Naive thymus-derived CD4-positive, alpha-beta T cell (primary cell): ENCODE data around the gene ARHGAP21. TPM values are rescaled to one million over a fixed set of nuclear protein-coding genes. Genes with fewer than 3 reads are reported as not detected.
A peak's percentile ranks its signal among the peaks of the same experiment; 100 is the strongest.

Experiments used
- ATAC-seq: fragments of 150-1000 bp; cut with Tn5 transposase; 2 replicates; pipeline ENCODE4 v1.10.0; 2021; ENCODE audit warnings: mild to moderate bottlenecking, moderate library complexity
- CTCF ChIA-PET: fragments of 350-600 bp; sonication (Branson Sonifier 250); formaldehyde crosslinking; loops from one replicate; lab custom pipeline; 2021; ENCODE audit warnings: antibody characterized with exemption; lab: Charles Lee
- POLR2A ChIA-PET: fragments of 350-600 bp; sonication (Branson Sonifier 250); formaldehyde crosslinking; loops from one replicate; lab custom pipeline; 2021; ENCODE audit warnings: antibody characterized with exemption, inconsistent platforms; lab: Charles Lee
- DNase-seq, 9 donors: peaks; one replicate each; pipeline versions ENCODE4 v3.0.0 to v3.0.0-alpha.2; 2020 to 2022; ENCODE audit warnings: mixed read lengths in 1 of 9
- H3K27ac ChIP-seq: one replicate; pipeline ENCODE4 v1.7.0; 2013; ENCODE audit warnings: mild to moderate bottlenecking, low read depth, low read length, moderate library complexity
- H3K27me3 ChIP-seq, 2 donors: one replicate each; pipeline ENCODE4 v1.7.0; 2013; ENCODE audit warnings: low read length in 2 of 2, mild to moderate bottlenecking in 2 of 2, moderate library complexity in 2 of 2; ENCODE audit not compliant: control insufficient read depth in 2 of 2, insufficient read depth in 2 of 2
- H3K36me3 ChIP-seq, 3 experiments: 1 replicate in 2 of 3; 2 replicates in 1 of 3; pipeline ENCODE4 v1.7.0; 2013; ENCODE audit warnings: low read length in 3 of 3, mild to moderate bottlenecking in 3 of 3, moderate library complexity in 1 of 3; ENCODE audit not compliant: insufficient read depth in 3 of 3, control insufficient read depth in 2 of 3
- H3K4me1 ChIP-seq, 2 donors: one replicate each; pipeline ENCODE4 v1.7.0; 2013; ENCODE audit warnings: low read length in 2 of 2, mild to moderate bottlenecking in 2 of 2, moderate library complexity in 1 of 2; ENCODE audit not compliant: control insufficient read depth in 2 of 2, insufficient read depth in 2 of 2
- H3K4me3 ChIP-seq: 2 replicates; pipeline ENCODE4 v1.7.0; 2013; ENCODE audit warnings: mild to moderate bottlenecking, low read length
- H3K9me3 ChIP-seq, 3 experiments: 1 replicate in 2 of 3; 2 replicates in 1 of 3; pipeline ENCODE4 v1.7.0; 2013; ENCODE audit warnings: low read length in 3 of 3; ENCODE audit not compliant: control insufficient read depth in 2 of 3
- H3K27ac Mint-ChIP-seq, 9 donors: one replicate each; pipeline ENCODE4 v1.8.0; 2020 to 2022; ENCODE audit warnings: mixed read lengths in 9 of 9, mild to moderate bottlenecking in 8 of 9, moderate library complexity in 5 of 9, inconsistent platforms in 2 of 9
- H3K27me3 Mint-ChIP-seq, 5 donors: one replicate each; pipeline ENCODE4 v1.8.0; 2021 to 2022; ENCODE audit warnings: mixed read lengths in 5 of 5, mild to moderate bottlenecking in 1 of 5
- H3K36me3 Mint-ChIP-seq, 5 donors: one replicate each; pipeline ENCODE4 v1.8.0; 2020 to 2022; ENCODE audit warnings: mixed read lengths in 5 of 5, mild to moderate bottlenecking in 3 of 5, inconsistent platforms in 1 of 5
- H3K4me1 Mint-ChIP-seq, 7 donors: one replicate each; pipeline ENCODE4 v1.8.0; 2020 to 2022; ENCODE audit warnings: mixed read lengths in 7 of 7, mild to moderate bottlenecking in 3 of 7, inconsistent platforms in 1 of 7
- H3K4me3 Mint-ChIP-seq, 10 donors: one replicate each; pipeline ENCODE4 v1.8.0; 2020 to 2022; ENCODE audit warnings: mild to moderate bottlenecking in 10 of 10, mixed read lengths in 10 of 10, moderate library complexity in 6 of 10, inconsistent platforms in 2 of 10
- H3K9me3 Mint-ChIP-seq, 11 donors: one replicate each; pipeline ENCODE4 v1.8.0; 2020 to 2022; ENCODE audit warnings: mixed read lengths in 11 of 11, mild to moderate bottlenecking in 4 of 11, inconsistent platforms in 1 of 11, moderate library complexity in 1 of 11
- intact Hi-C, 2 donors: fragments of 100-400 bp; cut with micrococcal nuclease; formaldehyde crosslinking; loops; one replicate each; pipeline ENCODE4 v1.15.1; 2023
- polyA plus RNA-seq, 2 donors: library from polyadenylated mRNA; unstranded; fragments of 300-500 nt; fragmentation: Illumina TruSeq; gene quantifications; one replicate each; pipeline ENCODE4 v1.2.3, GENCODE V29; 2021
- total RNA-seq, 6 experiments: library from RNA in 5 of 6; stranded (reverse) in 5 of 6; gene quantifications; 1 replicate in 5 of 6; 2 replicates in 1 of 6; pipeline ENCODE4 v1.2.3 and lab custom pipeline; 2021 to 2026

ARHGAP21 gene
- total and polyA plus RNA-seq, 7 experiments from 2014 or later, result 9.5 to 40.0 (median 32.9) TPM

- ATAC-seq (no peak), DNase-seq (no peak)
- H3K4me3 ChIP-seq, result no peak overlapping the region
- Mint-ChIP-seq H3K27me3 (no peaks in the 10 kb centered on the region), H3K4me1 (peaks cover 6 to 28% (median 8%) of the 10 kb centered on the region in 7 donors), H3K36me3 (no peaks in the 10 kb centered on the region), H3K9me3 (no peaks in the 10 kb centered on the region), H3K27ac (peak overlapping the region in 1 of 9 donors; percentile 52), H3K4me3 (no peak overlapping the region)
- H3K27ac ChIP-seq, result no peak overlapping the region
- no peaks in the 10 kb centered on the region for H3K9me3 ChIP-seq
- intact Hi-C loops, result no loop called here
- H3K27me3 ChIP-seq, result no peaks in the 10 kb centered on the region
- POLR2A ChIA-PET, result interaction anchor here (0.7 to 0.9 kb wide), 2 partner anchors 34 to 100 kb away, joined by 3 read pairs; no protein-coding TSS in a partner anchor
- H3K36me3 ChIP-seq, result no peaks in the 10 kb centered on the region
- no peaks in the 10 kb centered on the region for H3K4me1 ChIP-seq
- CTCF ChIA-PET, result no interaction called here
Measured at GRCh38 chr10:24700948-24701347, 22.7 kb downstream of the ARHGAP21 start.

- Mint-ChIP-seq H3K36me3 (peaks cover 0 to 2% (median 0%) of the 10 kb centered on the region in 5 donors), H3K27ac (peak overlapping the region in 1 of 9 donors; percentile 76), H3K4me1 (peaks cover 6 to 26% (median 8%) of the 10 kb centered on the region in 7 donors), H3K9me3 (no peaks in the 10 kb centered on the region), H3K27me3 (no peaks in the 10 kb centered on the region), H3K4me3 (no peak overlapping the region)
- ChIA-PET CTCF (no interaction called here), POLR2A (no interaction called here)
- no peaks in the 10 kb centered on the region for H3K9me3 ChIP-seq
- no peak for DNase-seq
- intact Hi-C loops, result no loop called here
- no peak overlapping the region for H3K27ac ChIP-seq
- no peaks in the 10 kb centered on the region for H3K27me3 ChIP-seq
- no peaks in the 10 kb centered on the region for H3K4me1 ChIP-seq
- H3K36me3 ChIP-seq, result no peaks in the 10 kb centered on the region
- no peak overlapping the region for H3K4me3 ChIP-seq
- no peak for ATAC-seq
Measured at GRCh38 chr10:24698270-24698669, 25.4 kb downstream of the ARHGAP21 start.

GRCh38 chr10:24697080-24697479 lies 26.6 kb downstream of the ARHGAP21 start:
- Mint-ChIP-seq H3K27me3 (no peaks in the 10 kb centered on the region), H3K4me1 (peaks cover 6 to 20% (median 8%) of the 10 kb centered on the region in 7 donors), H3K36me3 (peaks cover 0 to 2% (median 0%) of the 10 kb centered on the region in 5 donors), H3K9me3 (no peaks in the 10 kb centered on the region), H3K27ac (peak overlapping the region in 1 of 9 donors; percentile 4), H3K4me3 (no peak overlapping the region)
- Histone ChIP-seq H3K27me3 (no peaks in the 10 kb centered on the region), H3K27ac (no peak overlapping the region), H3K36me3 (no peaks in the 10 kb centered on the region), H3K4me1 (no peaks in the 10 kb centered on the region), H3K4me3 (no peak overlapping the region), H3K9me3 (no peaks in the 10 kb centered on the region)
- DNase-seq, result no peak
- POLR2A ChIA-PET, result no interaction called here
- CTCF ChIA-PET, result no interaction called here
- no peak for ATAC-seq
- intact Hi-C loops, result no loop called here

GRCh38 chr10:24695452-24695851 lies 28.2 kb downstream of the ARHGAP21 start:
- POLR2A ChIA-PET, result no interaction called here
- CTCF ChIA-PET, result no interaction called here
- no peak overlapping the region for H3K27ac ChIP-seq
- H3K27me3 Mint-ChIP-seq, result no peaks in the 10 kb centered on the region
- DNase-seq, result no peak
- no peaks in the 10 kb centered on the region for H3K9me3 Mint-ChIP-seq
- H3K27ac Mint-ChIP-seq, result no peak overlapping the region
- no peak overlapping the region for H3K4me3 Mint-ChIP-seq
- H3K27me3 ChIP-seq, result no peaks in the 10 kb centered on the region
- peaks cover 0 to 5% (median 0%) of the 10 kb centered on the region in 5 donors for H3K36me3 Mint-ChIP-seq
- H3K9me3 ChIP-seq, result no peaks in the 10 kb centered on the region
- H3K36me3 ChIP-seq, result no peaks in the 10 kb centered on the region
- no peaks in the 10 kb centered on the region for H3K4me1 ChIP-seq
- intact Hi-C loops, result no loop called here
- no peak for ATAC-seq
- no peak overlapping the region for H3K4me3 ChIP-seq
- H3K4me1 Mint-ChIP-seq, result peaks cover 0 to 15% (median 2%) of the 10 kb centered on the region in 7 donors

- POLR2A ChIA-PET, result no interaction called here
Measured at GRCh38 chr10:24694086-24694485, 29.6 kb downstream of the ARHGAP21 start.

GRCh38 chr10:24690961-24691512 lies 32.6 kb downstream of the ARHGAP21 start:
- Mint-ChIP-seq H3K9me3 (no peaks in the 10 kb centered on the region), H3K27ac (no peak overlapping the region), H3K4me1 (peaks cover 3 to 13% (median 7%) of the 10 kb centered on the region in 7 donors), H3K27me3 (no peaks in the 10 kb centered on the region), H3K4me3 (no peak overlapping the region), H3K36me3 (peaks cover 0 to 5% (median 0%) of the 10 kb centered on the region in 5 donors)
- H3K36me3 ChIP-seq, result no peaks in the 10 kb centered on the region
- ChIA-PET CTCF (no interaction called here), POLR2A (no interaction called here)
- ATAC-seq (no peak), DNase-seq (no peak)
- H3K27me3 ChIP-seq, result no peaks in the 10 kb centered on the region
- no peak overlapping the region for H3K27ac ChIP-seq
- intact Hi-C loops, result no loop called here
- no peaks in the 10 kb centered on the region for H3K9me3 ChIP-seq
- no peak overlapping the region for H3K4me3 ChIP-seq
- no peaks in the 10 kb centered on the region for H3K4me1 ChIP-seq

More at GRCh38 chr10:24694086-24694485, 29.6 kb downstream of the ARHGAP21 start:
- no peaks in the 10 kb centered on the region for H3K27me3 Mint-ChIP-seq
- no peaks in the 10 kb centered on the region for H3K9me3 Mint-ChIP-seq
- H3K27ac Mint-ChIP-seq, result no peak overlapping the region
- CTCF ChIA-PET, result no interaction called here
- H3K4me1 ChIP-seq, result no peaks in the 10 kb centered on the region
- no peak for ATAC-seq
- H3K9me3 ChIP-seq, result no peaks in the 10 kb centered on the region
- no peaks in the 10 kb centered on the region for H3K36me3 ChIP-seq
- no peak overlapping the region for H3K4me3 Mint-ChIP-seq
- intact Hi-C loops, result no loop called here
- H3K27me3 ChIP-seq, result no peaks in the 10 kb centered on the region
- H3K4me3 ChIP-seq, result no peak overlapping the region
- no peak overlapping the region for H3K27ac ChIP-seq
- DNase-seq, result no peak
- H3K36me3 Mint-ChIP-seq, result peaks cover 0 to 5% (median 0%) of the 10 kb centered on the region in 5 donors
- peaks cover 0 to 15% (median 2%) of the 10 kb centered on the region in 7 donors for H3K4me1 Mint-ChIP-seq

GRCh38 chr10:24685958-24686540 lies 37.6 kb downstream of the ARHGAP21 start:
- H3K27me3 Mint-ChIP-seq, result no peaks in the 10 kb centered on the region
- no peaks in the 10 kb centered on the region for H3K27me3 ChIP-seq
- intact Hi-C loops, result no loop called here
- CTCF ChIA-PET, result interaction anchor here (0.6 kb wide), 1 partner anchor 181 kb away, joined by 4 read pairs; no protein-coding TSS in a partner anchor
- DNase-seq (no peak), ATAC-seq (no peak)
- no peaks in the 10 kb centered on the region for H3K4me1 ChIP-seq
- no peaks in the 10 kb centered on the region for H3K9me3 ChIP-seq
- H3K27ac Mint-ChIP-seq, result no peak overlapping the region
- H3K4me3 Mint-ChIP-seq, result no peak overlapping the region
- no peaks in the 10 kb centered on the region for H3K36me3 ChIP-seq
- no peak overlapping the region for H3K4me3 ChIP-seq
- H3K36me3 Mint-ChIP-seq, result peaks cover 0 to 4% (median 0%) of the 10 kb centered on the region in 5 donors
- H3K4me1 Mint-ChIP-seq, result peaks cover 3 to 13% (median 7%) of the 10 kb centered on the region in 7 donors
- H3K27ac ChIP-seq, result no peak overlapping the region
- POLR2A ChIA-PET, result no interaction called here
- H3K9me3 Mint-ChIP-seq, result no peaks in the 10 kb centered on the region
